ENCODE measurements around the gene PAPPA. TPM values are rescaled to one million over a fixed set of nuclear protein-coding genes. Genes with fewer than 3 reads are reported as not detected.

PAPPA gene
- total and polyA plus RNA-seq, 2 of the 8 experiments (the other 6 are each of a cell fraction or from before 2014, with no cell fraction given): 0.18 to 0.63 TPM

GRCh38 chr9:116309900-116310611, 156.5 kb downstream of the PAPPA start (continued):
- TF ChIP-seq CHD7 (IDR thresholded peaks at IDR 0.05; ENCODE audit: insufficient replicate concordance, low read length): no peak
- no peak for TF ChIP-seq RFX5 (IDR thresholded peaks at IDR 0.05; ENCODE audit: borderline replicate concordance, low read depth, low read length)
- no peak for TF ChIP-seq NANOG (IDR thresholded peaks at IDR 0.05; ENCODE audit: insufficient read depth, low read depth, low read length, poor library complexity, severe bottlenecking)
- TF ChIP-seq MAFK (IDR thresholded peaks at IDR 0.05; ENCODE audit: low read depth, low read length): no peak
- TF ChIP-seq GABPA (IDR thresholded peaks at IDR 0.05; ENCODE audit: borderline replicate concordance, insufficient read depth, low read length): no peak
- no peak for TF ChIP-seq CREB1 (IDR thresholded peaks at IDR 0.05)
- TF ChIP-seq CTCF (IDR thresholded peaks at IDR 0.05; ENCODE audit: control extremely low read depth in 1 of 3, insufficient read depth in 1 of 3, low read depth in 1 of 3, low read length in 3 of 3): no peak

Measured in H1 (cell line).